Chondrocyte (in vitro differentiated cells): Measurements from ENCODE around the gene TSPOAP1. TPM values are rescaled to one million over a fixed set of nuclear protein-coding genes. Genes with fewer than 3 reads are reported as not detected.

ENCODE experiments used
- DNase-seq: peaks from one replicate; pipeline ENCODE4 v3.0.0; 2021; ENCODE audit warnings: mixed read lengths, low spot score
- H3K27ac Mint-ChIP-seq: one replicate; pipeline ENCODE4 v1.8.0; 2021; ENCODE audit warnings: mild to moderate bottlenecking, moderate library complexity, mixed read lengths; ENCODE audit not compliant: unreplicated experiment
- H3K27me3 Mint-ChIP-seq: 2 replicates; pipeline ENCODE4 v1.8.0; 2021; ENCODE audit warnings: low read depth, mixed read lengths
- H3K36me3 Mint-ChIP-seq: 2 replicates; pipeline ENCODE4 v1.8.0; 2021; ENCODE audit warnings: low read depth, mixed read lengths
- H3K4me1 Mint-ChIP-seq: 2 replicates; pipeline ENCODE4 v1.8.0; 2021; ENCODE audit warnings: low read depth, mild to moderate bottlenecking, mixed read lengths
- H3K4me3 Mint-ChIP-seq: one replicate; pipeline ENCODE4 v1.8.0; 2021; ENCODE audit warnings: mild to moderate bottlenecking, moderate library complexity, mixed read lengths; ENCODE audit not compliant: unreplicated experiment
- H3K9me3 Mint-ChIP-seq: 2 replicates; pipeline ENCODE4 v1.8.0; 2021; ENCODE audit warnings: low read depth, mixed read lengths
- total RNA-seq: library from RNA; stranded (reverse); gene quantifications from 3 replicates; pipeline ENCODE4 v1.2.1, GENCODE V29; 2021
- TF ChIP-seq, protein P1 (sequence below): fragments of 200-600 bp; sonication (generic); IDR thresholded peaks from 2 replicates; pipeline ENCODE4 v1.5.0; 2021; ENCODE audit warnings: antibody characterized with exemption, mild to moderate bottlenecking, moderate library complexity

The TSPOAP1 gene
- total RNA-seq, 1 donor from 2014 or later, result 2.0 TPM

DNA sequence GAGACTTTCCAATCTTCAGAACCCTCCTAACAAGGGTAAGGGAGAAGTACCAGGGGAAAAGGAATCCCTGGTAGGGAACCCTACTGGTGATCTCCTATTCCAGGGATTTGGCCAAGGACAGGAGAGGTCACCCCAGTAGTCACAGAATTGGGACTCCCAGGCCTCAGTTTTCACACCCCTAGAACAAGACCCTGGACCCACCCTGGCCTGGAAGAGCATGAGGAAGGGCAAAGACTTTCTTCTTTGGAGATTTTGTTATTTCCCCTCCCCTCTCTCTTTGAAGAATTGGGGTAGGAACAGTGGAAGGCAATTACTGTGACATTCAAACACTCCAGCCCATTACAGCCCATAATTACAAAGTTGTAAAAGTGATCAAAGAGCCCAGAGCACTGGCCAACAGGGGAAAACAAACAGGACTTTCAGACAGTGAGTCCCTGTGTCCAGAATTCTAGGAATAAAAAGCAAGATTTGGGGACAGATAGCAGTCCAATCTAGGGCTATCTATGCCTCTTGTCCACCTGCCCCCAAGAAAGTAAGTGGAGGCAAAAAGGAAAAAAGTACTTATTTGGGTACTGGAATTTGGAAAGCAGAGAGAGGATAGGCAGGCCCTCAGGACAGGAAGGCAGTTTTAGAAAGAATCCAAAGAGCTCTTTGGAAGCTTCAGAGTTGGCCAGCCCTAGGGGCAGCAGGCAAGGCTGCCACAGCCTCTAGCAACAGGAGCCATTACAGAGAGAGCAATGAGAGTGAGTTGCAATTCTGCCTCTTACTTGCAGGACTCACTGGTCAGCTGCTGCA lies 36.8 kb upstream of the TSPOAP1 start:
- DNase-seq, result no peak
- Mint-ChIP-seq H3K27ac (no peak overlapping the region), H3K4me1 (no peaks in the 10 kb centered on the region), H3K36me3 (no peaks in the 10 kb centered on the region), H3K9me3 (no peaks in the 10 kb centered on the region), H3K27me3 (peaks cover 7% of the 10 kb centered on the region), H3K4me3 (no peak overlapping the region)
- TF ChIP-seq, protein P1, sequence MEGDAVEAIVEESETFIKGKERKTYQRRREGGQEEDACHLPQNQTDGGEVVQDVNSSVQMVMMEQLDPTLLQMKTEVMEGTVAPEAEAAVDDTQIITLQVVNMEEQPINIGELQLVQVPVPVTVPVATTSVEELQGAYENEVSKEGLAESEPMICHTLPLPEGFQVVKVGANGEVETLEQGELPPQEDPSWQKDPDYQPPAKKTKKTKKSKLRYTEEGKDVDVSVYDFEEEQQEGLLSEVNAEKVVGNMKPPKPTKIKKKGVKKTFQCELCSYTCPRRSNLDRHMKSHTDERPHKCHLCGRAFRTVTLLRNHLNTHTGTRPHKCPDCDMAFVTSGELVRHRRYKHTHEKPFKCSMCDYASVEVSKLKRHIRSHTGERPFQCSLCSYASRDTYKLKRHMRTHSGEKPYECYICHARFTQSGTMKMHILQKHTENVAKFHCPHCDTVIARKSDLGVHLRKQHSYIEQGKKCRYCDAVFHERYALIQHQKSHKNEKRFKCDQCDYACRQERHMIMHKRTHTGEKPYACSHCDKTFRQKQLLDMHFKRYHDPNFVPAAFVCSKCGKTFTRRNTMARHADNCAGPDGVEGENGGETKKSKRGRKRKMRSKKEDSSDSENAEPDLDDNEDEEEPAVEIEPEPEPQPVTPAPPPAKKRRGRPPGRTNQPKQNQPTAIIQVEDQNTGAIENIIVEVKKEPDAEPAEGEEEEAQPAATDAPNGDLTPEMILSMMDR, result no peak

DNA sequence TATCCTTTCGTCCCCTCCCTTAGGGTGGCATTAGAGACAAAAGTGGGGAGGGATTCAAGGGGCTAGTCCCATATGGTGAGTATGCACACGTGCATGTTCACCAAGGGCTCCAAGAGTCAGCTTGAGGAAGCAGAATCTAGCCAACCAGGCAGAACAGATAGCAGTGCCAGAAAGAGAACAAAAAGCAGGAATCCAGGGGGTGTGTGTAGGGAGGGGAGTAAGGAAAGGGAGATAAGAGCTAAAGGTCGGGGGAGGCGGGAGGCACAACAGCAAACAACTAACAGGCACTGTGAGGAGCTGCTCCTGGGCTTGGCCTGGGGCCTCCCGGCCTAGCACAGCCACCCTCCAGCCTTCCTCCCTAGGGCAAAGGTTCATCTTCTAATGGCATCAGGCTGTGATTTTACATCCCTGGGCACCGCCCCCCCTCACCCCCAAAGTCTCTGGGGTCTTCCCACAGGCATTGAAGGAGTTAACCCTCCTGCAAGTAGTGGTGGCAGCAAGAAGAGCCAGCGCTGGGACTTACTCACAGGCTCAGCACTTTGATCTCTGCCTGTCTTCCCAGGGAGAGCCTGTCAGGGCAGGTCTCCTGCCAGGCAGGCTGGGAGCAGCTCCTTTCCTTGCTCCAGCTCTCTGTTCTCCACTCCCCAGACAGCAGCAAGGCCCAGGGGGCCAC lies 35.8 kb upstream of the TSPOAP1 start:
- H3K4me1 Mint-ChIP-seq, result no peaks in the 10 kb centered on the region
- no peak overlapping the region for H3K27ac Mint-ChIP-seq
- DNase-seq, result no peak
- TF ChIP-seq, protein P1, result no peak
- no peaks in the 10 kb centered on the region for H3K9me3 Mint-ChIP-seq
- H3K27me3 Mint-ChIP-seq, result peaks cover 6% of the 10 kb centered on the region
- H3K4me3 Mint-ChIP-seq, result no peak overlapping the region
- no peaks in the 10 kb centered on the region for H3K36me3 Mint-ChIP-seq

DNA sequence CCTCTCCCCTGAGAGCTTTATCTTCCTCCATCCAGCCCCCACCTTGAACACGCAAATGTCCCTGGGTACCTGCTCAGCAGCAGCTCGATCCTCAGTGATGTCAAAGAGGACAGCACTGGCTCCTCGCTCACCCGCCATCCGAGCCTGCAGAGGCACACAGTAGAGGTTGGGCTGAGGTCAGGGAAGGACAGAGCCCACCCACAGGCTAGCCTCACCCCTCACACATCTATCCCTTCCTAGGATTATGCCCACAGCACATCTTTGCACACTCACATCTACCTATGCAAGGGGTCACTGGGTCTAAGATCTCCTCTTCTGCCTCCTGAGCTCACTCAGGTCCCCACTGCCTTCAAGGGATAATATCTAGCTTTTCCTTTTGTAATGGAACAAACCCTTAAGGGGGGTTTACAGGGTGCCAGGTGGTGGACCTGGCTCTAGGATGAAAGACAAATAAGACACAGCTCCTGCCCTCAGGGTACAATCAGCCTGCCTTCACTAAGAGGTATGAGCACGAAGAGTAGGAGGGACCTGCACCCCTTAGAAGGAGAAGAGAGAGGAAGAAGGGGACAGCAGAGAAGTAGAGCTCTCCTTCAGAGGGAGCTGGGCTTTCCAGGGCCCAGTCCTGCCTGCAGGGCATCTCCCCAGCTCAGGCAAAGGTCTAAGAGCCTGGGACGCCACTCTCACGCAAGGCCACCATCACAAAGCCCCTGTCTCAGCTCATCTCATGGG lies 35.0 kb upstream of the TSPOAP1 start:
- DNase-seq, result no peak
- no peak overlapping the region for H3K27ac Mint-ChIP-seq
- H3K4me3 Mint-ChIP-seq, result no peak overlapping the region
- no peaks in the 10 kb centered on the region for H3K4me1 Mint-ChIP-seq
- H3K36me3 Mint-ChIP-seq, result no peaks in the 10 kb centered on the region
- H3K27me3 Mint-ChIP-seq, result peaks cover 2% of the 10 kb centered on the region
- TF ChIP-seq, protein P1, result no peak
- H3K9me3 Mint-ChIP-seq, result no peaks in the 10 kb centered on the region

DNA sequence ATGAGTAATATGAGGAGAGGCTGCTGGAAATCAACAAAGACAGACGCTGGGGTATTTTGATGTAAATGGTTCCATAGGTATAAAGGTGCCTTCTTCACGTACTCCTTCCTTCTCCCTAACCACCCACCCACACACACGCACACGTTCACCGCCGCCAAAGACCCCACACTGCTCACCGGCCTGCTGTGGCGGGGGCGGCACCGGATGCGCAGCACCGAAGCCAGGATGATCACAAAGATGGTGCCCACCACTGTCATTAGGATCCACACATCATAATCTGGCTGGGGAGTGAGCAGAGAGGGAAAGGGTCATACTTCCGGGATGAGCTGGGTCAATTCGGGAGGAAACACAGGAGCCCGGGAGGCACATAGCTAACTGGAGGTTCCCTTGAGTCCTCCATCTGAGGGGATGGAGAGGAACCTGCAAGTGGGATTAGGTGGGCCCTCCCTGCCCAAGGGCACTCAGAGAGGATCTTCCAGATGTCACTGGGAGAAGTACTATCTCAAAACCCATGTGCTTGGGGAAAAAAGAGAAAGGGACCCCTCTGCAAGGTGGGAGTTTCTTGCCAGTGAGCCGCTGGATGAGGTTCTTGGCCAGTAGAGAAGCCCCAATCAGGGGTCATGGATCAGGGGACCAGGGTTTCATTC lies 33.9 kb upstream of the TSPOAP1 start:
- TF ChIP-seq, protein P1, result no peak
- no peak for DNase-seq
- no peak overlapping the region for H3K4me3 Mint-ChIP-seq
- peaks cover 2% of the 10 kb centered on the region for H3K27me3 Mint-ChIP-seq
- H3K4me1 Mint-ChIP-seq, result no peaks in the 10 kb centered on the region
- no peaks in the 10 kb centered on the region for H3K36me3 Mint-ChIP-seq
- H3K9me3 Mint-ChIP-seq, result no peaks in the 10 kb centered on the region
- H3K27ac Mint-ChIP-seq, result no peak overlapping the region
